Ishikawa (cell line): Measurements from ENCODE around the gene CCDC51.

Experiments used
- CEBPB ChIP-seq: IDR thresholded peaks from 2 replicates; pipeline ENCODE4 v1.6.1; 2012
- CREB1 ChIP-seq: IDR thresholded peaks from 2 replicates; pipeline ENCODE4 v1.6.1; 2012; ENCODE audit warnings: low read depth
- EGR1 ChIP-seq: IDR thresholded peaks from 2 replicates; pipeline ENCODE4 v1.6.1; 2012
- EP300 ChIP-seq: IDR thresholded peaks from 2 replicates; pipeline ENCODE4 v1.6.1; 2012; ENCODE audit warnings: borderline replicate concordance
- FOXM1 ChIP-seq: IDR thresholded peaks from 2 replicates; pipeline ENCODE4 v1.6.1; 2012; ENCODE audit warnings: low read depth, borderline replicate concordance
- MAX ChIP-seq: IDR thresholded peaks from 2 replicates; pipeline ENCODE4 v1.6.1; 2012
- NFIC ChIP-seq: IDR thresholded peaks from 2 replicates; pipeline ENCODE4 v1.6.1; 2012
- RAD21 ChIP-seq: IDR thresholded peaks from 2 replicates; pipeline ENCODE4 v1.6.1; 2012; ENCODE audit warnings: low read depth
- REST ChIP-seq: IDR thresholded peaks from 2 replicates; pipeline ENCODE4 v1.6.1; 2012; ENCODE audit warnings: low read depth, mild to moderate bottlenecking
- TAF1 ChIP-seq: IDR thresholded peaks from 2 replicates; pipeline ENCODE4 v1.6.1; 2012; ENCODE audit warnings: low read depth, mild to moderate bottlenecking
- TCF12 ChIP-seq: IDR thresholded peaks from 2 replicates; pipeline ENCODE4 v1.6.1; 2012; ENCODE audit warnings: low read depth
- TEAD4 ChIP-seq: IDR thresholded peaks from 2 replicates; pipeline ENCODE4 v1.6.1; 2012
- USF1 ChIP-seq: IDR thresholded peaks from 2 replicates; pipeline ENCODE4 v1.6.1; 2012
- YY1 ChIP-seq: IDR thresholded peaks from 2 replicates; pipeline ENCODE4 v1.6.1; 2012; ENCODE audit warnings: low read depth
- ZBTB7A ChIP-seq: IDR thresholded peaks from 2 replicates; pipeline ENCODE4 v1.6.1; 2012; ENCODE audit warnings: low read depth

CCDC51 gene

GRCh38 chr3:48423883-48424695 is 15.8 kb downstream of the CCDC51 start:
- TF ChIP-seq CEBPB, result no peak
- no peak for TF ChIP-seq CREB1
- no peak for TF ChIP-seq ZBTB7A
- no peak for TF ChIP-seq FOXM1
- TF ChIP-seq EP300, result no peak
- TF ChIP-seq REST, result no peak
- TF ChIP-seq RAD21, result no peak
- no peak for TF ChIP-seq MAX
- TF ChIP-seq NFIC, result no peak
- TF ChIP-seq TAF1, result no peak
- TF ChIP-seq USF1, result no peak
- no peak for TF ChIP-seq TEAD4
- TF ChIP-seq EGR1, result no peak

GRCh38 chr3:48423241-48423882 is 16.6 kb downstream of the CCDC51 start:
- TF ChIP-seq EP300 (no peak), TCF12 (no peak), TAF1 (no peak), YY1 (no peak), EGR1 (no peak), RAD21 (no peak), CREB1 (no peak), TEAD4 (no peak), FOXM1 (no peak), USF1 (no peak), NFIC (no peak), ZBTB7A (no peak), CEBPB (no peak), MAX (no peak), REST (no peak)

- TF ChIP-seq REST (no peak), FOXM1 (no peak), NFIC (no peak), ZBTB7A (no peak), TAF1 (no peak), TCF12 (no peak), EGR1 (no peak), CEBPB (no peak), CREB1 (no peak), YY1 (no peak), USF1 (no peak)
Measured at GRCh38 chr3:48422681-48423080, 17.2 kb downstream of the CCDC51 start.

- no peak for TF ChIP-seq TAF1
Measured at GRCh38 chr3:48422272-48422671, 17.6 kb downstream of the CCDC51 start.
